ENCODE data around the gene BRICD5.

Gene BRICD5

GRCh38 chr16:2180461-2180860, 30.2 kb downstream of the BRICD5 start:
- CTCF ChIA-PET: no interaction called here
- POLR2A ChIA-PET: interaction anchor here (1.3 kb wide), 1 partner anchor 25 kb away, joined by 13 read pairs; the partner anchor contains the start of gene TRAF7
- Histone ChIP-seq H3K4me1 (ENCODE audit: control insufficient read depth, insufficient read depth, low read length) (no peaks in the 10 kb centered on the region), H3K4me3 (ENCODE audit: low read depth, low read length) (no peak overlapping the region), H3K9me3 (ENCODE audit: control insufficient read depth, insufficient read depth, low read depth, low read length) (no peaks in the 10 kb centered on the region), H3K27ac (ENCODE audit: extremely low read depth, low read depth, low read length) (no peak overlapping the region), H3K36me3 (ENCODE audit: control insufficient read depth in 2 of 2, insufficient read depth in 1 of 2, low read length in 2 of 2) (peaks cover 0 to 38% of the 10 kb centered on the region in 2 experiments; a peak in 1 of 3 replicates)
- TF ChIP-seq ZNF777 (tag by site-specific recombination; IDR thresholded peaks at IDR 0.05; ENCODE audit: borderline replicate concordance): no peak
- TF ChIP-seq, protein P1, sequence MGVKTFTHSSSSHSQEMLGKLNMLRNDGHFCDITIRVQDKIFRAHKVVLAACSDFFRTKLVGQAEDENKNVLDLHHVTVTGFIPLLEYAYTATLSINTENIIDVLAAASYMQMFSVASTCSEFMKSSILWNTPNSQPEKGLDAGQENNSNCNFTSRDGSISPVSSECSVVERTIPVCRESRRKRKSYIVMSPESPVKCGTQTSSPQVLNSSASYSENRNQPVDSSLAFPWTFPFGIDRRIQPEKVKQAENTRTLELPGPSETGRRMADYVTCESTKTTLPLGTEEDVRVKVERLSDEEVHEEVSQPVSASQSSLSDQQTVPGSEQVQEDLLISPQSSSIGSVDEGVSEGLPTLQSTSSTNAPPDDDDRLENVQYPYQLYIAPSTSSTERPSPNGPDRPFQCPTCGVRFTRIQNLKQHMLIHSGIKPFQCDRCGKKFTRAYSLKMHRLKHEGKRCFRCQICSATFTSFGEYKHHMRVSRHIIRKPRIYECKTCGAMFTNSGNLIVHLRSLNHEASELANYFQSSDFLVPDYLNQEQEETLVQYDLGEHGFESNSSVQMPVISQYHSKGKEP (tag by site-specific recombination; IDR thresholded peaks at IDR 0.05): no peak
- TF ChIP-seq, protein P2, sequence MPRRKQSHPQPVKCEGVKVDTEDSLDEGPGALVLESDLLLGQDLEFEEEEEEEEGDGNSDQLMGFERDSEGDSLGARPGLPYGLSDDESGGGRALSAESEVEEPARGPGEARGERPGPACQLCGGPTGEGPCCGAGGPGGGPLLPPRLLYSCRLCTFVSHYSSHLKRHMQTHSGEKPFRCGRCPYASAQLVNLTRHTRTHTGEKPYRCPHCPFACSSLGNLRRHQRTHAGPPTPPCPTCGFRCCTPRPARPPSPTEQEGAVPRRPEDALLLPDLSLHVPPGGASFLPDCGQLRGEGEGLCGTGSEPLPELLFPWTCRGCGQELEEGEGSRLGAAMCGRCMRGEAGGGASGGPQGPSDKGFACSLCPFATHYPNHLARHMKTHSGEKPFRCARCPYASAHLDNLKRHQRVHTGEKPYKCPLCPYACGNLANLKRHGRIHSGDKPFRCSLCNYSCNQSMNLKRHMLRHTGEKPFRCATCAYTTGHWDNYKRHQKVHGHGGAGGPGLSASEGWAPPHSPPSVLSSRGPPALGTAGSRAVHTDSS (tag by site-specific recombination; IDR thresholded peaks at IDR 0.05): no peak
- no peak for TF ChIP-seq ZNF416 (tag by site-specific recombination; IDR thresholded peaks at IDR 0.05)
- TF ChIP-seq, protein P3, sequence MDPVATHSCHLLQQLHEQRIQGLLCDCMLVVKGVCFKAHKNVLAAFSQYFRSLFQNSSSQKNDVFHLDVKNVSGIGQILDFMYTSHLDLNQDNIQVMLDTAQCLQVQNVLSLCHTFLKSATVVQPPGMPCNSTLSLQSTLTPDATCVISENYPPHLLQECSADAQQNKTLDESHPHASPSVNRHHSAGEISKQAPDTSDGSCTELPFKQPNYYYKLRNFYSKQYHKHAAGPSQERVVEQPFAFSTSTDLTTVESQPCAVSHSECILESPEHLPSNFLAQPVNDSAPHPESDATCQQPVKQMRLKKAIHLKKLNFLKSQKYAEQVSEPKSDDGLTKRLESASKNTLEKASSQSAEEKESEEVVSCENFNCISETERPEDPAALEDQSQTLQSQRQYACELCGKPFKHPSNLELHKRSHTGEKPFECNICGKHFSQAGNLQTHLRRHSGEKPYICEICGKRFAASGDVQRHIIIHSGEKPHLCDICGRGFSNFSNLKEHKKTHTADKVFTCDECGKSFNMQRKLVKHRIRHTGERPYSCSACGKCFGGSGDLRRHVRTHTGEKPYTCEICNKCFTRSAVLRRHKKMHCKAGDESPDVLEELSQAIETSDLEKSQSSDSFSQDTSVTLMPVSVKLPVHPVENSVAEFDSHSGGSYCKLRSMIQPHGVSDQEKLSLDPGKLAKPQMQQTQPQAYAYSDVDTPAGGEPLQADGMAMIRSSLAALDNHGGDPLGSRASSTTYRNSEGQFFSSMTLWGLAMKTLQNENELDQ (tag by site-specific recombination; IDR thresholded peaks at IDR 0.05; ENCODE audit: low read depth): no peak
- no peak for TF ChIP-seq PATZ1 (tag by site-specific recombination; IDR thresholded peaks at IDR 0.05)
- TF ChIP-seq, protein P4, sequence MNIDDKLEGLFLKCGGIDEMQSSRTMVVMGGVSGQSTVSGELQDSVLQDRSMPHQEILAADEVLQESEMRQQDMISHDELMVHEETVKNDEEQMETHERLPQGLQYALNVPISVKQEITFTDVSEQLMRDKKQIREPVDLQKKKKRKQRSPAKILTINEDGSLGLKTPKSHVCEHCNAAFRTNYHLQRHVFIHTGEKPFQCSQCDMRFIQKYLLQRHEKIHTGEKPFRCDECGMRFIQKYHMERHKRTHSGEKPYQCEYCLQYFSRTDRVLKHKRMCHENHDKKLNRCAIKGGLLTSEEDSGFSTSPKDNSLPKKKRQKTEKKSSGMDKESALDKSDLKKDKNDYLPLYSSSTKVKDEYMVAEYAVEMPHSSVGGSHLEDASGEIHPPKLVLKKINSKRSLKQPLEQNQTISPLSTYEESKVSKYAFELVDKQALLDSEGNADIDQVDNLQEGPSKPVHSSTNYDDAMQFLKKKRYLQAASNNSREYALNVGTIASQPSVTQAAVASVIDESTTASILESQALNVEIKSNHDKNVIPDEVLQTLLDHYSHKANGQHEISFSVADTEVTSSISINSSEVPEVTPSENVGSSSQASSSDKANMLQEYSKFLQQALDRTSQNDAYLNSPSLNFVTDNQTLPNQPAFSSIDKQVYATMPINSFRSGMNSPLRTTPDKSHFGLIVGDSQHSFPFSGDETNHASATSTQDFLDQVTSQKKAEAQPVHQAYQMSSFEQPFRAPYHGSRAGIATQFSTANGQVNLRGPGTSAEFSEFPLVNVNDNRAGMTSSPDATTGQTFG (tag by site-specific recombination; IDR thresholded peaks at IDR 0.05; ENCODE audit: borderline replicate concordance): no peak
- no peak for TF ChIP-seq ZNF488 (tag by site-specific recombination; IDR thresholded peaks at IDR 0.05)
- no peak for TF ChIP-seq ZFP41 (tag by site-specific recombination; IDR thresholded peaks at IDR 0.05; ENCODE audit: borderline replicate concordance)
- no peak for TF ChIP-seq PRDM2 (tag by site-specific recombination; IDR thresholded peaks at IDR 0.05; ENCODE audit: borderline replicate concordance)
- TF ChIP-seq ZNF121 (tag by site-specific recombination; IDR thresholded peaks at IDR 0.05): no peak
- TF ChIP-seq ZNF366 (tag by site-specific recombination; conservative IDR thresholded peaks at IDR 0.05): no peak
- TF ChIP-seq ZNF114 (tag by site-specific recombination; IDR thresholded peaks at IDR 0.05): no peak
- TF ChIP-seq, protein P5, sequence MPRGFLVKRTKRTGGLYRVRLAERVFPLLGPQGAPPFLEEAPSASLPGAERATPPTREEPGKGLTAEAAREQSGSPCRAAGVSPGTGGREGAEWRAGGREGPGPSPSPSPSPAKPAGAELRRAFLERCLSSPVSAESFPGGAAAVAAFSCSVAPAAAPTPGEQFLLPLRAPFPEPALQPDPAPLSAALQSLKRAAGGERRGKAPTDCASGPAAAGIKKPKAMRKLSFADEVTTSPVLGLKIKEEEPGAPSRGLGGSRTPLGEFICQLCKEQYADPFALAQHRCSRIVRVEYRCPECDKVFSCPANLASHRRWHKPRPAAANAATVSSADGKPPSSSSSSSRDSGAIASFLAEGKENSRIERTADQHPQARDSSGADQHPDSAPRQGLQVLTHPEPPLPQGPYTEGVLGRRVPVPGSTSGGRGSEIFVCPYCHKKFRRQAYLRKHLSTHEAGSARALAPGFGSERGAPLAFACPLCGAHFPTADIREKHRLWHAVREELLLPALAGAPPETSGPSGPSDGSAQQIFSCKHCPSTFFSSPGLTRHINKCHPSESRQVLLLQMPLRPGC (tag by site-specific recombination; IDR thresholded peaks at IDR 0.05): no peak
- no peak for TF ChIP-seq ZBTB48 (tag by site-specific recombination; IDR thresholded peaks at IDR 0.05)
- no peak for TF ChIP-seq ZNF660 (tag by site-specific recombination; IDR thresholded peaks at IDR 0.05)
